CD4-positive, alpha-beta T cell treated with Interleukin-17A for 1 hour (primary cell): ENCODE data around the gene CYP26C1.
"Not testable (repeated sequence)": the region's sequence is repeated elsewhere in the genome, so short reads cannot be mapped to it uniquely, and the experiment has no call there.

ENCODE experiments used
- DNase-seq: peaks from one replicate; pipeline ENCODE4 v3.0.0-alpha.2; 2020

Gene CYP26C1

DNA sequence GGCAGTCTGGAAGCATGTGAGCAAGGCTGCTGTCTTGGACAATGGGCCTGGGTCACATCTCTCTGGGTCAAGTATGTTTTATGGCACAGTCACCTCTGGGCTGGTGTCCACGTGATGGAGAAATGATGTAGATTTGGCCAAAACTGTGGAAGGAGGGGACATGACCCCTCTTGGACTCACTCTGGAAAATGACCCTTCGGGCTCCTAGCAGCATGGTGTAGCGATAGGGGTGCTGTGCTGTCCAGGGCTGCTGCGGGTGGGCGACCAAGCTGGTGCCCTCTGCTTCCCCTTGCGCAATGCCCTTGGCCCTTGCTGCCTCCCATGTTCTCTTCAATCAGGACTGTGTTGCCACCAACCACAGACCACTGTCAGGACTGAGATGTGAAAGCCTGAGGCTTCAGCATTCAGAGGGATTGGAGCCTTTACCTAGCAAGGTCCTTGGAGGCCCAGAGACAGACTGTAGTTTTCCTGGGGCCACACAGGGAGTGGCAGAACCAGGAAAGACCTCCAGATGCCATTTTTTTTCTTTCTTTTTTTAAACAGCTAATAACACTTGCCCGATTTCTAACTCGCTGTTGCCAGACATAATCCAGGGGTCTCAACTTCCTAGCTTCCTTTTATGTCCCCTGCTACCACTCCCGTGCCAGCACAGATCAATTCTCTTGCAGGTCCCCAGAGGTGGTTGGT, 19.2 kb downstream of the CYP26C1 start:
- no peak for DNase-seq

DNA sequence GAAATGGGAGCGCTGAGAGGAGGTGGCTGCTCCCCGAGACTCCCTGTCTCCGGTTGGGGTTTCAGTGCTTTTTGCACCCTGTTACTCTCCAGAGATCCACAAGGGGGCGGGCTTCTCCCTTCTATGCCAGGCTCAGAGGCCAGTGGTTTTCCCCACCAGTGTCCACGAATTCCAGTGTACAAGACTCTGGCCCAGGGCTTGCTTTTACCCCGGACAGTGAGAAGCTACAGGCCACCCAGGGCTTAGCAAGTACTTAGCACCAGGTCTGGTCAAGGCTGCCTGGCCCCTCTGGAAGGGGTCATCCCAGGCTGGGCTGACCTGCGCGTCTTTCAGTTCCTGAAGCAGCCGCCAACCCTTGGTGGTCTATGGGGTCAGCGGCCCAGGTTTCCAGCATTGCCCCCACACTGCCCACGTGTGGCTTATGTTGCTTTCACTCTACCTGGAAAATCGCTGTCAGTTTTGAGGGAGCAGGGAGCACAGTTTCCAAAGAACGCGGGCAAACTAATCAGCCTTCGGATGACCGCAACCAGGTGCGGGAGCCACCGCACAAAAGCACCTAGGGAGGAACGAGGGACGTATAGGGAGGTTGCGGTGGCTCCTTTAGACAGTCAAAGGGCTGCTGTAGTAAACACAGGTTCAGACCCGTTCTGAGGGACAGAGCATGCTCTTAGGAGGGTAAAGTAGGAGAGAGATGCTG, 19.9 kb downstream of the CYP26C1 start:
- DNase-seq = peak; percentile 43

DNA sequence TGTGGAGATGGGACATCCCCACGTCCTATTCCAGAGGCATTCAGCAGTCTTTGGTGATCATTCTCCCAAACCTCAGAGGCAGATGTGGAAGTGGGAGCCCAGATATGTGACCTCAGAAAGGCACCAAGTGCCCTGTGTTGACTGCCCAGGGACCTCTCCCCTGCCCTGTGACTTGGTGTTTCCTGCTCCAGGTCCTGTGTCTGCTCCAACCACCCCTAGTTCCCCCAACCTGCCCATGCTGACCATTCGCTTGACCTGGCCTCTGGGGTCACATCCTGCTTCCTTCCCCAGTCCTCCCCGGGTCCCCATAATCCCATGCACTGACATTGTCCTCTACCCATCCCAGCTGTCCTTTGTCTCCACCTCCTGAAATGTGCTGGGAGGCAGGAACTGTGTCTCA, 20.7 kb downstream of the CYP26C1 start:
- no peak for DNase-seq

DNA sequence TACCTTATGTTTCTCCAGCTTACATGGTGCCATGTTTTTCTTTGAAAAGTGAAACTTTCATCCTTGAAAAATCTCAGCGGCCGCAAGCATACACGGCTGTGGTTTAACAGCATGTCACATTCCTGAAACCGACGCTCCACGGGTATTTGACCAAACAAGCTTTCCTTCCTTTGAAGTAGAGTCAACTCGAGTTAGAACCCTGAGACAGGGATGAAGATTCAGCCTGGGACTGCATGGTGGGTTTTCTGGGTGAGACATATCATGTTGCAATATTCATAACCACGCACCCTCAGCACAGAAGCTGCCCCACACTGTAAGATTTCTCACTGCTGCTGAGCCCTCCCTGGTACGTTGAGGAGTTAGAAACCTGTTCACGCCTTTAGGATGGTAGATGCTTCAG, 21.2 kb downstream of the CYP26C1 start:
- DNase-seq = no peak

DNA sequence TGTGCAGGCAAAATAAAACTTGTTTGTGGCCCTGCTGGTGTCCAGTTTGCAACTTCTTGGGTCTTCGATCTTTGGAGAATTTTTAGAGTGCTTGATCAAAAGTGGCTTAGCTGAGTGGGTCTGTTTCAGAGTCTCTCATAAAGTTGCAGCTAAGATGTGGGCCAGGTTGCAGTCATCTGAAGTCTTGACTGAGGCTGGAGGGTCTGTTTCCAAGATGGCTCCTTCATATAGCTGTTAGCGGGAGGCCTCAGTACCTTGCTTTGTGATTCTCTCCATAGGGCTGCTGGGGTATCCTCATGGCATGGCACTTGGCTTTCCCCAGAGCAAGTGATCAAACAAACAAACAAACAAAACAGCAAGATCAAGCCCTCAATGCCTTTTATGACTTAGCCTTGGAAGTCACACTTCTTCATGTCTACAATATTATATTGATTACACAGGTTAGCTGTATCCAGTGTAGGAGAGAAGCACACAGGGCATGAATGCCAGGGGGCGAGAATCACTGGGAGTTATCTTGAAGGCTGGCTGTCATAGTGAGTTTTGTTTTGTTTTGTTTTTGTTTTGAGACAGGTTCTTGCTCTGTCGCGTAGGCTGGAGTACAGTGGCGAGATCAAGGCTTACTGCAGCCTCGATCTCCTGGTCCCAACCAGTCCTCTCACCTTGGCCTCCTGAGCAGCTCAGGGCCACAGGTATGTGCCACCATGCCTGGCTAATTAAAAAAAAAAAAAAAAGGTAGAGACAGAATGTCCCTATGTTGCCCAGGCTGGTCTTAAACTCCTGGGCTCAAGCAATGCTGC, 23.3 kb downstream of the CYP26C1 start:
- DNase-seq = no peak

DNA sequence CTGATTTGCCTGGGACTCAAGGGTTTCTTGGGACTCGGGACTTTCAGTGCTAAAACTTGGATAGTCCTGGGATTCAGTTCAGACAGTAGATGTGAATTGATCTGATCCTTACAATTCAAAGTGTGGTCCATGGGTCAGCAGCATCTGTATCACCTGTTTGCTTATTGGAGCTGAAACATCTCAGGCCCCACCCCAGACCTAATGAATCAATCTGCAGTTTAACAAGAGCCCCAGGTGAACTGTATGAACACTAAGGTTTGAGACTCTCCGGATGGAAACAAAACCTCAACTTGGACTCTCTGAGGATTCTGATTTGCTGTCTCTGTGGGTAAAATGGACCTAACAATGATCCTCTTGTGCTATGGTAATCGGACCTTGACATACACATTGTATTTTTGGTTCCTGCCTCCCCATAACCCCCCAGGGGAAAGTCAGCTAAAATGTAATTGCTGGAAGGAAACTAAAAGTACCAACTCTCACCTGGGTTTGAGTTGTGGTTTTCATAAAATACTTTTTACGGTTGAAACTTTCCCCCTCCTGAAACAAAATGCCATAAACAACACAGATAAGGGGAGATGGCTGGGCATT, 24.8 kb downstream of the CYP26C1 start:
- no peak for DNase-seq

DNA sequence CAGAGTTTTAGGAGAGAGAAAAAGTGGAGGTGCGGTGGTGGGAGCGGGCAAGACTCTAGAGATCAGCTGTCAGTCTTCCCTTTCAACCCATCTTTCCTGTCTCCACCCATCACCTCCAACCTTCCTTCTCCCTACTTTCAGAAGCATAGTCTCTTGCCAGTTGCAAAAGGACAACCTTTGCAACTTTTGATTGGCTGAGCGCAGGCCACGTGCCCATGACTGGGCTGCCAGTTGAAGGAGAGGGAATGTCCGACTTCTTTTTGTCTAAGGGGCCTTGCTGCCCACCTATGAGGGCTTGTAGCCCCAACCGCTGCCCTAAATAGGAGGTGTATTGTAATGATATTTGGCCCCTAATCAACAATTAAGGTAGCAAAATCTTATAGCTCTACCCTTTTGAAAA, 25.7 kb downstream of the CYP26C1 start:
- no peak for DNase-seq

DNA sequence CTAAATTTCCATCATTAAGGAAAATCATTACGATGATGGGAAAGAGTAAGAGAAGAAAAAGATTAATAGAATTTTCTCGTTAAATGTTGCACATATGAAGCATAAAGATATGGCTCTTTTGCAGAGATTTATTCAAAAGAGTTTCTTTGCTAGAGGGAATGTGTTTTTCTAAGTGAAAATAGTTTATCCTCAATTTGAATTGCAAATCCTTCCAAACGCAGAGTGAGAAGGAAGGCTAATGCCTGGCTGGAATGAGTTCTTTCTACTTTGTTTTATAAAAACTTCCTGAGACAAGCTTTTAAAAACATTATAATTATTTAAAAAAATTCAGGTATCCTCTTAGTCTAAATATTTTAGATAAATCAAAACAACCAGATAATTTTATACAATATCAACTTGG, 27.2 kb downstream of the CYP26C1 start:
- no peak for DNase-seq

DNA sequence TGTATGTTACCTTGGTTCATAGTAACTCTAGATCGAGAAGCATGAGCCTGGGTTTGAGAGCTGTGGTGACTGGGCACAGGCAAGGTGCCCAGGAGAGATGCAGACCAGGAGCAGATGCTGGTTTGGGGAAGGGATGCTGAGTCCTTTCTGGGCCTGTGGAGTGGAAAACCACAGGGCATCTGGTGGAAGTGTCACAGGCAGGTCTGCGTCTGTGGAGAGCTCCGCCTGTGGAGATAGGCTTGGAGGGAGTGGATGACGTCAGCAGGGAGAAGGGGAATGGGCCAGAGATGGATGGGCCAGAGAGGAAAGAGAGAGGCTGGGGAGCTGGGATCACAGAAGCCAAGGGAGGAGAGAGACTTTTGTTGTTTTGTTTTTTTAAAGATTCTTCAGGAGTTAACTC, 27.9 kb downstream of the CYP26C1 start:
- no peak for DNase-seq

DNA sequence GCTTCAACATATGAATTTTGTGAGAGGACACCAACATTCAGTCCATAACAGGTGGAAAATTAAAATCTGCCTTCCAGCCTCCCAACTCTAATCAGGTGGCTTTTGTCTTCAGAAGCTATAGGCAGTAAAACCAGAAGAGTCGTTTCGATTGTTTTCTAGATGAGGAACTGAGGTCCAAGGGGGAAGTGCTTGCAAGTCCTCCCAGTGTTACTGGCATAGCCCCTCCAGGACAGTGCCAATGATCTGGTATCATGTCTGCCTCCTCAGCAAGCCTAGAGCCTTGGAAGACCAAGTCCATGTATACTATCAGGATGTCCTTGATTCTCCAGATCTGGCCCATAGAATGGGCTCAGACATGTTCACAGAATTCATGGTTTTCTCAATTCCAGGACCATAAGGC, 30.0 kb downstream of the CYP26C1 start:
- DNase-seq = no peak

DNA sequence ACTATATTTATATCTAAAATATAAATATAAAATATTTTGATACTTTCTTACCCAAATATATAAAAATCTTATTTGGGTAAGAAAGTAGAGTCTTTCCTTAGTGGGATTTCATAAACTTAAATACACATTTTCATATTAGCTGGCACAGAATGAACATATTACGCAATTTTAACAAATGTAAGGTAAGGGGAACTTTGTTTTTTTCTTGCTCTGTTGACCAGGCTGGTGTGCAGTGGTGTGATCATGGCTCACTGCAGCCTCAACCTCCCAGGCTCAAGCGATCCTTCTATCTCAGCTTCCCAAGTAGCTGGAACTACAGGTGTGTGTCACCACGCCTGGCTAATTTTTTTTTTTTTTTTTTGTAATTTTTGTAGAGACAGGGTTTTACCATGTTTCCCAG, 31.4 kb downstream of the CYP26C1 start:
- no peak for DNase-seq

DNA sequence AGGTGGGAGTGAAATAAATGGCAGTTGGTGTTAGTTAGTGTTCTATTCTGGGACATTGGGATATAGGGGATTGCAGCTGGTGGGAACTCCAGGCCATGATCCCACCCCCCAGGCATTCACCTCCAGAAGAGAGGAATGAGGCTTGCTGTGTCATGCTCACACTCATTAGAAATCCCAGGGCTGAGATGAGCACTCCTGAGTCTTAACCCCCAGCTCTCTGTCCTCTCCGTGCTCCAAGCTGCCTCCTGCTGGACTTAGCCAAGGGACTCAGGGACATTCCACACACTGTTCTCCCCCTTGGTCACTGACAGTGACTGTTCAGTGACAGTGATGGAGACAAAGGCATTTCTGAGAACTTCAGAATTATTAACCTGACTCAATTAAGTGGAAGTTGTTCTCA, 34.6 kb downstream of the CYP26C1 start:
- no peak for DNase-seq

DNA sequence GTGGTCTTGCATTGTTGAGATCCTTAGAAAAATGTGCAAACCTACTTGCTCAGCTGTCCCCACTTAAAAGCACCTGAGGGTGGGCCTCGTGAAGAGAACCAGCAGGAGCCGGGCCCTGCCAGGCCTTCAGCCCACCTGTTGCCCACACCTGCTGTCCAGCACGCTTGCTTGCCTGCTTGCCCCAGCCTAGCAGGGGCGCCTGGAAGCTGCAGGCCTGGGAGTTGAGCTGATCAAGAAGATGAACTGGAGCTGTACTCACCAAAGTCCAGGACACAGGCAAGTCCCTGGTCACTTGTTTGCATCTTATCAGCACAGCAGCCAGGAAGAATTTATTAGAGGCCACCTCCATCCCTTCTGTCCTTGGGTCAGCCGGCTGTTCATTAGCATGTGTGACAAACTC, 36.3 kb downstream of the CYP26C1 start:
- DNase-seq = no peak

DNA sequence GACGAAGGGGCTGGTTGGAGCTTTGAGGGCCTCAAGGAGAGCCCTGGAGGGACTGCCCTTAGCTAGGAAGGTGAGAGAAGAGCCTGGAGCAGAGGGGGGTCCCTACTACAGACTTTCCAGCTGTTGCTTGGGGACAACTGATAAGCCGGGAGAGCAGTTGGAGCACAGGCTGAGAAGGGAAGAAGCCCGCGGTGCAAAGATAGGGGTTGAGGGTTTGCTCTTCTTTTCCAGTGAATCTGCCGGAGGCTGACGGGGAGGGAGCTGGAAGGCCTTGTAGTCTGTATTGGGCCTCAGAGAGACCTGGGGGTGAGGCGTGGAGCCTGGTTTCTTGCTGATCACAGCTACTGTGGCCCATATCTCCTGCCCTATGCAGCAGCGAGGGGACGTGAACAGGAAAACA, 36.8 kb downstream of the CYP26C1 start:
- DNase-seq = no peak

DNA sequence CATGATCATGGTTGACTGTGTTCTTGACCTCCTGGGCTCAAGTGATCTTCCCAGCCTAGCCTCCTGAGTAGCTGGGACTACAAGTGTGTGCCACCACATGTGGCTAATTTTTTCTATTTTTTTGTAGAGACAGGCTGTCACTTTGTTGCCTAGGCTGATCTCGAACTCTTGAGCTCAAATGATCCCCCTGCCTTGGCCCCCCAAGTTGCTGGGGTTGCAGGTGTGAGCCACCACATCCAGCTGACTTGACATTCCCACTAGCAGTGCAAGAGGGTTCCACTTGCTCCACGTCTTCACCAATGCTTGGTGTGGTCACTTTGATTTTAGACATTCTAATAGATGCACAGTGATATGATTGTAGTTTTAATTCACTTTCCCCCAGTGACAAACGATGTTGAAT, 38.2 kb downstream of the CYP26C1 start:
- DNase-seq = no peak

DNA sequence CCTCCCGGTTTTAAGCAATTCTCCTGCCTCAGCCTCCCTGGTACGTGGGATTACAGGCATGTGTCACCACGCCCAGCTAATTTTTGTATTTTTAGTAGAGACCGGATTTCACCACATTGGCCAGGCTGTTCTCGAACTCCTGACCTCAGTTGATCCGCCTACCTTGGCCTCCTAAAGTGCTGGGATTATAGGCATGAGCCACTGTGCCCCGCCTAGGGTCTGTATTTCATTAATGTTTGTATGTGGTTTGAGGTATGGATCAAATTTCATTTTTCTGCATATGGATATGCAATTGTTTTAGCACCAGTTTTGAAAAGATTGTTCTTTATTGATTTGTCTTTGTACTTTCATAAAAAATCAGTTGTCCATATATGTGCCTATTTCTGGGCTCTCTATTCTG, 39.1 kb downstream of the CYP26C1 start:
- no peak for DNase-seq

DNA sequence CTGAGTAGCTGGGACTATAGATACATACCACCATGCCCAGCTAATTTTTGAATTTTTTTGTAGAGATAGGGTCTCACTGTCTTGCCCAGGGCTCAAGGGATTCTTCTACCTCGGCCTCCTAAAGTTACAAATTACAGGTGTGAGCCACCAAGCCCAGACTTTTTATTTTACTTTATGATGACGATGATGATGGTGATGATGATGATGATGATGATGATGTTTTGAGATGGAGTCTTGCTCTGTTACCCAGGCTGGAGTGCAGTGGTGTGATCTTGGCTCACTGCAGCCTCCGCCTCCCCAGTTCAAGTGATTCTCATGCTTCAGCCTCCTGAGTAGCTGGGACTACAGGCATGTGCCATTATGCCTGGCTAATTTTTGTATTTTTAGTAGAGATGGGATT, 40.5 kb downstream of the CYP26C1 start:
- not testable (repeated sequence) for DNase-seq

DNA sequence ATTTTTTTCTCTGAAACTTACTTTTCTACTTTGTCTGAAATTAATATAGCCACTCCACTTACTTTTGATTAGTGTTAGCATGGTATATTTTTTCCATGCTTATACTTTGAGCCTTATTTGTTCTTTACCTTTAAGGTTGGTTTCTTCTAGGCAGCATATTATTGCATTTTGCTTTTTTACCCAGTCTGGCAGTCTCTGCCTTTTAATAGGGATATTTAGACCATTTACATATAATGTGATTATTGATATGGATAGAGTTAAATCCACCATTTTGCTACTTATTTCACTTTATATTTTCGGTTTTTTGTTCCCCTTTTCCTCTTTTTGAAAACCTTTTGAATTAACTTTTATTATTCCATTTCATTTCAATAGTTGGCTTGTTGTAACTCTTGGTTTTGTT, 43.4 kb downstream of the CYP26C1 start:
- DNase-seq = no peak

DNA sequence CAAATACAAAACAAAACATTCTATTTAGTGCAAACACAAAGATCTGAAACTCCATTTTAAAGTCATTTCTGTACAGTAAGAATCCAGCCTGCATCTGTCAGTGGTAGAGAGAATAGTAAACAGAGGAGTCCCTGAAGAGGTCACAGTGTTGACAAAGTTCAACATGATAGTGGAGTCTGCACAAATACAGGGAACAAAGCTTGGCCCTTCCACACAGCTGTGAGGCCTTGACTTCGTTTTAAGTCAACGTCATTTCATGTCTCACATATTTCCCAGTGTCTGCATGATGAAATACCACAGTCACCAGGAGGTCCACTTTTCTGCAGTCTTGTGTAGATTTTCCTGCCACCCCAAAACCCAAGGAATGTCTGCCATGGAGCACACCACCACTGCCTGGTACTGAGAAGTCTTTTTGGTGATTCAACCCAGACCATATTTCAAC, 46.1 kb downstream of the CYP26C1 start:
- DNase-seq = no peak

DNA sequence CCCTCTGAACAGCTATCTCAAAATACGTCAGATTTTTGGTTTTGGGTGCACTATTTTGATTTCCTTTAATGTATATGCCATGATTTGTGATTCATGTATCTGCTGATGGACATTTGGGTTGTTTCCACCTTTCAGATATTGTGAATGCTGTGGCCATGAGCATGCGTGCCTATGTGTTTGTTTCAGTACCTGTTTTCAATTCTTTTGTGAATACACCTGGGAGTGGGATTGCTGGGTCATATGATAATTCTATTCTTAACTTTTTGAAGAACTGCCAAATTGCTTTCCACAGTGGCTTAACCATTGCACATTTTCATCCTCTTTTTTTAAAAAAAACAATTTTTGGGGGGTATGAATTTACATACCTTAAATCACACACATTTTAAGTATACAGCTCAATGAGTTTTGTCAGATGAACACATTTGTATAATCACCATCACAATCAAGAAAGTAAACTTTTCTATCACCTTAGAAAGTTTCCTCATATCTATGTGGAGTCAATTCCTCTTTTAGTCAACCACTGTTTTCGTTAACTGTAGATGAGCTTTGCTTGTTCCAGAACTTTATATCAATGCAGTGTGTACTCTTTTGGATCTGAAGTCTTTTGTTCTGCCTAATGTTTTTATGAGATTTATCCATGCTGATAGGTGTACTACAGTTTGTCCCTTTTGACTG, 50.0 kb downstream of the CYP26C1 start:
- DNase-seq = no peak

DNA sequence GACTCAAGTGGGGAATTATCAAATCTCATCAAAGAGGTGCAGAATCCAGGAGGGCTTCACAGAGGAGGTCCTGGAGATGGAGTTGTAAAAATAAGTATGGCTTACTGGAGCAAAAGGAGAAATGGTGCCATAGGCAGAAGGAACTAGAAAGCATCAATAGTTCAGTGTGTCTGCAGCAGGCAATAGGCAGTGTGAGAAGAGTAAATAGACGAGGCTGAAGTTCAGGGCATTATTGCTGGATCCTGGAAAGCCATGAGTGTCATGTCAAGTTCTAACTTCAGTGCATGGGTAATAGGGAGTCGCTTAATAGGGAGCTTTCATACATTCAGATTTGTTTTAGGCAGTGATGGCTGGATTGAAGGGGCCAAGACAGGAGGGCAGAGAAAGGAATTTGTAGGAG, 52.4 kb downstream of the CYP26C1 start:
- DNase-seq = no peak

DNA sequence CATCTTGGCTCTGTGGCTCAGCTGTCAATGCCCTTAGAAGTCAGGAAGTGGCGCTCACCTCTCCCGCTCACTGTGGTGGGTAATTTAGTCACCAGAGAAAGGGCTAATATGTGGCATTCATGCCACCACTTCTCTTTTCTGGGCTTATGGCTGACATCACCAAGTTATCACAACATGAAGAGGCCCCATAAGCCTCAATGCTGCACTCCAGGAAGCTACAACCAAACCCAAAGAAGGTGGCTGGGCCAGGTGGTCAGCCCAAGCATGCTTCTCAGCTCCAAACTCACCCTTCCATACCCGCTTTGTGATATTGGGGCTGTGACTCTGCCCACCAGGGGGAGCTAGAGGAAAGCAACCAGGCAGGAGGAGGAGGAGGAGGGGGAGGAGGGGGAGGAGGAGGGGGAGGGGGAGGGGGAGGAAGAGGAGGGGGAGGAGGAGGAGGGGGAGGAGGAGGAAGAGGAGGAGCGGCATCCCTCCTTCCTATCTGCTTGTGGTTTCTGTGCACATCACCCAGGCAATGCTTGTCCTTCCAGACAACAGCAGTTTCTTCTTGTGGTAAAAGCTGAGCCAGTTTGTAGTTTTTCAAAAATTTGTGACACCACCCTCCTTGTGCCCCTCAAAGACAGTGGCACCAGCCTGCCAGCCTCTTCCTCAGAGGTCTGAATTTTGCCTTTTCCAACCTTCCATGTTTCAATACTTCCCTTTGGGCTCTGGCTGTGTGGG, 55.2 kb downstream of the CYP26C1 start:
- DNase-seq = peak; percentile 74
